ENCODE measurements around the gene UNC5B.

Gene UNC5B

DNA sequence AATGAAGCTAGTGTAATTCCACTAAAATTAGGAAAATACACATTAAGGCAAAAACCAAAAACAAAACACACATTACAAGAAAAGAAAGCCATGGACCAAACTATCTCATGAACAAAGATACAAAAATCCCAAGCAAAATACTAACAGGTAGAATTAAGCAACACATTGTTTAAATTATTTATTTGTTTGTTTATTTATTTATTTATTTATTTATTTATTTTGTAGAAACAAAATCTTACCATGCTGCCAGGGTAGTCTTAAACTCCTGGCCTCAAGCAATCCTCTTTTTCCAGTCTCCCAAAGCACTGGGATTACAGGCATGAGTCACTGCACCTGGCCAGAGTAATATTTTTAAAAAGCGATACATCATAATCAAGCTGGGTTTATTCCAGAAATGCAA is 99.8 kb downstream of the UNC5B start:
- no peak for DNase-seq (ENCODE audit: extremely low read depth, low read depth)
- H3K4me3 ChIP-seq (replicated peaks; ENCODE audit: low read depth, low read length) = no peak overlapping the region
- TF ChIP-seq, protein P1, sequence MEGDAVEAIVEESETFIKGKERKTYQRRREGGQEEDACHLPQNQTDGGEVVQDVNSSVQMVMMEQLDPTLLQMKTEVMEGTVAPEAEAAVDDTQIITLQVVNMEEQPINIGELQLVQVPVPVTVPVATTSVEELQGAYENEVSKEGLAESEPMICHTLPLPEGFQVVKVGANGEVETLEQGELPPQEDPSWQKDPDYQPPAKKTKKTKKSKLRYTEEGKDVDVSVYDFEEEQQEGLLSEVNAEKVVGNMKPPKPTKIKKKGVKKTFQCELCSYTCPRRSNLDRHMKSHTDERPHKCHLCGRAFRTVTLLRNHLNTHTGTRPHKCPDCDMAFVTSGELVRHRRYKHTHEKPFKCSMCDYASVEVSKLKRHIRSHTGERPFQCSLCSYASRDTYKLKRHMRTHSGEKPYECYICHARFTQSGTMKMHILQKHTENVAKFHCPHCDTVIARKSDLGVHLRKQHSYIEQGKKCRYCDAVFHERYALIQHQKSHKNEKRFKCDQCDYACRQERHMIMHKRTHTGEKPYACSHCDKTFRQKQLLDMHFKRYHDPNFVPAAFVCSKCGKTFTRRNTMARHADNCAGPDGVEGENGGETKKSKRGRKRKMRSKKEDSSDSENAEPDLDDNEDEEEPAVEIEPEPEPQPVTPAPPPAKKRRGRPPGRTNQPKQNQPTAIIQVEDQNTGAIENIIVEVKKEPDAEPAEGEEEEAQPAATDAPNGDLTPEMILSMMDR (IDR thresholded peaks at IDR 0.05; ENCODE audit: low read depth, low read length, missing control alignments) = no peak

DNA sequence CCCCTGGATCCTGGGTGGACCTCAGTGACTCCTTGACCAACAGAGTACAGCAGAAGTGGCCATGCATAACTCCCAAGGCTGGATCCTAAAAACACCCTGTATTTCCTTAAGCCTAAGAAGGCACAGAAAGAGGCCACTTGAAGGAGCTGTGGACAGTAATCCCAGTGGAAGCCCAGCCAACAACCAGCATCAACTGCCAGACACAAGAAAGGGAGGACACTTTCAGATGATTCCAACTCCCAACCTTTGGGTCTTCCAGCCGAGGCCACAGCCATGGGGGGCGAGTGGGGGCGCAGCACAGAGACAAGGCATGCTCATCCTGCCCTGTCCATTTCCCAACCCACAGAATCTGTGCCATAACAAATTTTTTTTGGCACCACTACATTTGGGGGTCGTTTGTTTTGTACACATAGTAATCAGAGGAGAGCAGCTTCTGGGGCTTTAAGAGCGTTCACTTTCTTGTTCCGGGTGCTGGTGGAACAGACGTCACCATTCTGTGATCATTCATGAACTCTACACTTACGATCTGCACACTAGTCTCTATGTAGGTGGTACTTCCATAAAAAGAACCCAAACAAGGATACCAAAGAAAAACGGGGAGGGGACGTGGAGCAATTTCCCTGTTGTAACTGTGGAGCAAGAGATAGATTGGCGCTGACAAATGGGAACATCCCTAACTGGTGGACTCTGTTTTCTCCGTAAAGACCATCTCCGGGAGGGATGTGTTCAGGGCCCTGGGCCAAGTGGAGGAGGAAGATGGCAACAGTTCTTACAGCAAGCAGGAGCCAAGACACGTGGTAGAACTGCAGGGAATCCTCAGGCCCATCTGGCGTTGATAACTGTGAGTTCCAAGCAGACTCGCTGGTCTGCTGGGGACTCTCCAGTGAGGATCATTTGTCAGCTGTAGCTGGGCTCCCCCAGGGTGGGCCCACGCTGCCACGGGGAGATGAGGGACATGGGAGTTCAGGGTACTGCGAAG is 100.7 kb downstream of the UNC5B start:
- no peak overlapping the region for H3K4me3 ChIP-seq (replicated peaks; ENCODE audit: low read depth, low read length)
- TF ChIP-seq, protein P1 (IDR thresholded peaks at IDR 0.05; ENCODE audit: low read depth, low read length, missing control alignments) = no peak

DNA sequence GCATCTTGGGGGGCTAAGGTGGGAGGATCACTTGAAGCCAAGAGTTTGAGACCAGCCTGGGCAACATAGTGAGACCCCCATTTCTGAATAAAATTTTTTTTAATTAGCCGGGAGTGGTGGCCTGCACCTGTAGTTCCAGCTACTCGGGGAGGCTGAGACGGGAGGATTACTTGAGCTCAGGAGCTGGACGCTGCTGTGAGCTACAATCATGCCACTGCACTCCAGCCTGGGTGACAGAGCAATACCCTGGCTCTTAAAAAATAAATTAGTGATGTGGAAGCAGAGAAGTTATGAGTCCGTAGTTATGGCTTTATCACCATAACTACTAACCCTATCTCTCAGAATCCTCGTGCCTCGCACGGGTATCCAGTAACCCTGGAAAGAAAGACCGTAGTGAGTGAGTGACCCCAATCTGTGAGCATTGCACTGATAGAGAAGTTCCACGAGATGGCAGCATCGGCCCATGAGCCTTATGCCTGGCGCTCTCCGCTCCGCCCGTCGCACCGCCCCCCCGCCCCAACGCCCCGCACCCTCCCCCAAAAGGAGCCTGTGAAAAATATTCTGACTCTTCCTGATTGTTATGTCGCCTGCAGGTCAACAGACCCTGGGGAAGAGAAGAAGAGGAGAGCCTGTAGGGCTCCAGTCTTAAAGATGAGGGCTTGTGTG is 101.8 kb downstream of the UNC5B start:
- H3K4me3 ChIP-seq (replicated peaks; ENCODE audit: low read depth, low read length) = no peak overlapping the region
- TF ChIP-seq, protein P1 (IDR thresholded peaks at IDR 0.05; ENCODE audit: low read depth, low read length, missing control alignments) = peak; percentile 68
- peak; percentile 26 for DNase-seq (ENCODE audit: extremely low read depth, low read depth)

More for the DNA sequence above, 100.7 kb downstream of the UNC5B start:
- DNase-seq (ENCODE audit: extremely low read depth, low read depth) = peak; percentile 61

DNA sequence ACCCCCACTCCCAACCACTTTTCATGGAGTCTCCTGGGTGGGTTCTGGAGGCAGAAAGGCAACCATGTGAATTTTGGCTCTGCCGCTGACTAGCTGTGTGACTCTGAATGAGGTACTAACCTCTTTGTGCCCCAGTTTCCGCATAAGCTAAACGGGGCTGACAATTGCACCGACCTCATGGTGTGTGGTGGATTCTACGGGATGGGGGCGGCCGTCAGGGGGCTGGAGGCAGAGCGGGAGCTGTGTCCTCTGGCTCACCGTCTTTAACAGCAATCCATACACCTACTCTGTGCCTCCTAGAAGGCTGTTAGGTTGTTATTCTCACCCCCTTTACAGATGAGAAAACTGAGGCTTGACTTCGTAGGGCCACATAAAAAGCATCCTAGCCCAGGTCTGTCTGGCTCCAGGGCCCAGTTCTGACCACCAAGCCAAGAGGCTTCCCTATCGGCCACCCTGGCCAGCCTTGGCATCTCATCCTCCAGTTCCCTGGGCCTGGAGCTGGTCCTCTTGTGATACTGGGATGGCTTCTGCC is 102.4 kb downstream of the UNC5B start:
- DNase-seq (ENCODE audit: extremely low read depth, low read depth) = no peak
- H3K4me3 ChIP-seq (replicated peaks; ENCODE audit: low read depth, low read length) = no peak overlapping the region
- TF ChIP-seq, protein P1 (IDR thresholded peaks at IDR 0.05; ENCODE audit: low read depth, low read length, missing control alignments) = no peak

DNA sequence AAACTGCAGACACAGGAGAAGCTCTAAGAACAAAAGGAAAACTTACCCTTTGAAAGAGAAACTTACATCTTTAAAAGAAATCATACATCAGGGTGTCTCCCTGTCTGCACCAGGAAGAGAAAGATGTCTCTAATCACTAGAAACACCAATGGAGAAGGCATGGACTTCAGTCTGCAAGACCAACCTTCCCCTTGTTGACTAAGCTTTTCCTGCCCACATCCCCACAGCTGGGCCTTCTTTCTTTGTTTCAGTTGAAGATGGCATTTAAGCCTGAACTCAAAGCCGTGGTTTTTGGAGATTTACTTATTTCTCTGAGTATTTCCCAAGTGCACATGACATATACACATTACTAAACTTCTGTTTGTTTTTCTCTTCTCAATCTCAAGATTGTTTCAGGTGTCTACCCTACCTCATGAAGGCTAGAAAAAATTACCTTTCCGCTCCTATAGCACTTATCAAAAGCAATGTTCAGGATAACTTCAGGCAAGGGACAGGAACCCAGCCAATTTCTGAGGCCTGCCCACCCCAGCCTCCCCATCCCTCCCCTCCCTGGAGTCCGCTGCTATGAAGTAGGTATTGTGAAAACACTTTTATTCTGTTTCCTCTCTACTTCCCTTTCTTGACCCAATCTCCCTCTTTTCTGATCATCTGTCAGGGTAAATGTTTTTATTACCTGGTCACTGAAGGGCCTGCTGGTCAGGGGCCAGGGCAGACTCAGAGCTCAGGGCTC is 103.9 kb downstream of the UNC5B start:
- TF ChIP-seq, protein P1 (IDR thresholded peaks at IDR 0.05; ENCODE audit: low read depth, low read length, missing control alignments) = no peak
- no peak overlapping the region for H3K4me3 ChIP-seq (replicated peaks; ENCODE audit: low read depth, low read length)
- no peak for DNase-seq (ENCODE audit: extremely low read depth, low read depth)

DNA sequence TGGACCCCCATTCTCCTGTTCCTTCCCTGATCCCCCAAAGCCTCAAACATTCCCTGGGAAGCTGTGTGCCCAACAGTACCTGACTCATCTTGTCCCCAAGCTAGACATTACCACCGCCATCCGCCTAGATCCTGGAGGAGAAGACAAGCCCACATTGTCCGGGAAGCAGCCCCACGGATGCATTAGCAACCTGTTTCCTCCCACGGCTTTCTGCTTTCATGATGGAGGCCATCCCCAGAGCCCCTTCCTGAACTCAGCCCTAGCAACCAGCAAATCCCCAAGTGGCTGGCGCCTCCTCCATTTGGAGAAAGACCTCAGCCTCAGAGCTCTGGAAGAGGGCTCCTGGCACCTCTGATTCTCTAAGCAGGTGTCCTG is 104.4 kb downstream of the UNC5B start:
- no peak for DNase-seq (ENCODE audit: extremely low read depth, low read depth)
- no peak overlapping the region for H3K4me3 ChIP-seq (replicated peaks; ENCODE audit: low read depth, low read length)
- TF ChIP-seq, protein P1 (IDR thresholded peaks at IDR 0.05; ENCODE audit: low read depth, low read length, missing control alignments) = no peak

All from HFF-Myc (cell line).